ENCODE data around the gene TP53RK.

Gene TP53RK

GRCh38 chr20:46708172-46708860 lies 19.1 kb upstream of the TP53RK start:
- peak; percentile 40 for FAIRE-seq
- DNase-seq (ENCODE audit: low spot score), result no peak

DNA sequence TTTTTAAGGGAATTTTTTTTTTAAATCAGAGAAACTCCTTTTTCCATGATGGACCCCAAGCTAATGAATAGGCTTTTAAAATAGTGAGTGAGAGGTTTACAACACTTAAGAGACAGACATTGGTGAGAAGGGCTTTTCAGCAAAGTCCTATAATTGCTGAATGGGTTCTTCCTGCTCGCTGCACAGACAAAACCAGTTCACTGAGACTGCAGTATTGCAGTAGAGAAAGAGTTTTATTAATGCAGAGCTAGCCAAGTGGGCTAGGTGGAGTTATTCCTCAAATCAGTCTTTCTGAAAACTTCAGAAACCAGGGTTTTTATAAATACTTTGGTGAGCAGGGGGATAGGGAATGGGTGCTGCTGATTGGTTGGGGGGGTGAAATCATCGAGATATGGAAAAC lies 17.0 kb upstream of the TP53RK start:
- DNase-seq (ENCODE audit: low spot score) (no peak), FAIRE-seq (no peak)

- FAIRE-seq (peak; percentile 17), DNase-seq (ENCODE audit: low spot score) (no peak)
Observed at GRCh38 chr20:46705378-46705729, 16.1 kb upstream of the TP53RK start.

DNA sequence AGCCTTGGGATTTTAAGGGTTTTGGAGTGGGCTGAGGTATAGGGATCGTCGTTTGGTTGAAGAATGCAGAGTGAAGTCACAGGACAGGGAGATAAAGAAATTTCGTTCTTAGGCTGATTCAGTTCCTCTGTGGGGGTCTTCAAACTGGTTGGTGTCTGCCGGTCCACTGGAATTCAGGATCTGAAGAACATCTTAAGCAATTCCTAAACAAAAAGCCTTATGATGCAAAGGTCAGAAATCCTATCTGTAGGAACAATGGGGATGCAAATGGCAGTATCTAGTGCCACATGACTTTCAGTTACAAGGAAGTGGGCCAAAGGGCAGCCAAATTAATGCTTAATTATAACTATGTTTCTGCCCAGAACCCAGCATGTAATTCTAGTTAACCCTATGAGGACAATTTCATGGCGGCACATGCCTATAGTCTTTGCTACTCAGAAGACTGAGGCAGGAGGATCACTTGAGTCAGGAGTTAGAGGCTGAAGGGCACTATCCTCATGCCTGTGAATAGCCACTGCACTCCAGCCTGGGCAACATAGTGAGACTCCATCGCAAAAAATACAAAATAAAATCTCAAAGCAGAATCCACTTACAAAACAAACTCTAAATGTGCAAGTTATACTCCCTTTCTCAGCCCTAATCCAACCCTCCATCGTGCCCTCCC lies 15.6 kb upstream of the TP53RK start:
- no peak for DNase-seq (ENCODE audit: low spot score)
- no peak for FAIRE-seq

- FAIRE-seq (peak; percentile 89), DNase-seq (ENCODE audit: low spot score) (no peak)
Observed at GRCh38 chr20:46703435-46703834, 14.2 kb upstream of the TP53RK start.

DNA sequence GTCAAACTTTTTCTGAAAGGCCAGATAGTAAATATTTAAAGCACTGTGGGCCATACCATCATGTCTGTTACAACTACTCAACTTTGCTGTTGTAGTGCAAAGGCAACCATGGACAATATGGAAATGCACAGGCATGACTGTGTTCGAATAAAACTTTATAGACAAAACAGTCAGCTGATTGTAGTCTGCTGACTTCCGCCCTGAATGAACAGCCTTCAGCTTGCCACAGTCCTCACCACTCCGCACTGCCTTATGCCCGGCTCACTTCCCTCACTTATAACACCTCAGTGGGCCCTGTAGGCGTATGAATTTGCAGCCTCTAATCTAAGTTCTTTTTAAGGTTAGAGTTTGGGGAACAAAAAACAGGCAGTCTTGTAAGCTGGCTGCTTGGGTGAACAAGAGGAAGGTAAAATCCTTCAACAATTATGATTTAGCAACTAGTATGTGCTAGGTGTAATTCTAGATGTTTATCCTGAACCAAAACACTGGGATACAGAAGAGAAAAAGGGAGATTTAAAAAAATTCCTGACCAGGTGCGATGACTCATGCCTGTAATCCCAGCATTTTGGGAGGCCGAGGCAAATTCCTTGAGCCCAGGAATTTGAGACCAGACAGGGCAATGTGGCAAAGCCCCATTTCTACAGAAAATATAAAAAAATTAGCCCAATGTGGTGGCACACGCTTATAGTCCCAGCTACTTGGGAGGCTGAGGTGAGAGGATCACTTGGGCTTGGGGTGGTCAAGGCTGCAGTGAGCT lies 13.4 kb upstream of the TP53RK start:
- FAIRE-seq, result no peak
- peak; percentile 55 for DNase-seq (ENCODE audit: low spot score)

DNA sequence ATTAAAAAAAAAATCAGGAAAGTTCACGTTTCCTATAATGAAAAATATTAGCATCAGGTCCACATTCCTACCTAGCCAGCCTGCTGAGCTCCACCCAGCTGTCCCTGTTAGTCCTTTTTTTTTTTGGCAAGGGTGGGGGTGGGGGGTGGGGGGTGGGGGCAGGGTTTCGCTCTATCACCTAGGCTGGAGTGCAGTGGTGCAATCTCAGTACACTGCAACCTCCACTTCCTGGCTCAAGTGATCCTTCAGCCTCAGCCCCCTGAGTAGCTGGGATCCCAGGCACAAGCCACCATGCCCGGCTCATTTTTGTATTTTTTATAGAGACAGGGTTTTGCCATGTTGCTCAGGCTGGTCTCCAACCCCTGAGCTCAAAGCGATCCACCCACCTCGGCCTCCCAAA lies 12.7 kb upstream of the TP53RK start:
- no peak for DNase-seq (ENCODE audit: low spot score)
- no peak for FAIRE-seq

GRCh38 chr20:46701556-46701955 lies 12.3 kb upstream of the TP53RK start:
- FAIRE-seq, result no peak

GRCh38 chr20:46701057-46701456 lies 11.8 kb upstream of the TP53RK start:
- no peak for DNase-seq (ENCODE audit: low spot score)
- no peak for FAIRE-seq

More at GRCh38 chr20:46701556-46701955, 12.3 kb upstream of the TP53RK start:
- no peak for DNase-seq (ENCODE audit: low spot score)

DNA sequence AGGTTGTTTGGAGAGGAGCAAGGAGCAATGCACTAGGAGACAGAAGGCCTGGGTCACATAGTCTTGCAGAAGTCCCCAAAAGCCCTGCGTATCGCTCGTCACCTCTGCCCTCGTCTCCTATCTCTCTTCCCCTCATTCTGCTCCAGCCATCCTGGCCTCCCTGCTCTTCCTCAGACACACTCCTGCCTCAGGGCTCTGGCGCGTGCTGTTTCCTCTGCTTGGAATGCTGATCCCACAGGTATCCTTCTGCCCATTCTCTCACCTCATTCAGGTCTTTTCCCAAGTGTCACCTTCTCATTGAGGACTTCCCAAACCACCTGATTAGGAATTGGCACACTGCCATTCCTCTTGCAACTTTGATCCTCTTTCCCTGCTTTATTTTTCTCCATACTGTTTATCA lies 11.2 kb upstream of the TP53RK start:
- DNase-seq (ENCODE audit: low spot score), result no peak
- no peak for FAIRE-seq

DNA sequence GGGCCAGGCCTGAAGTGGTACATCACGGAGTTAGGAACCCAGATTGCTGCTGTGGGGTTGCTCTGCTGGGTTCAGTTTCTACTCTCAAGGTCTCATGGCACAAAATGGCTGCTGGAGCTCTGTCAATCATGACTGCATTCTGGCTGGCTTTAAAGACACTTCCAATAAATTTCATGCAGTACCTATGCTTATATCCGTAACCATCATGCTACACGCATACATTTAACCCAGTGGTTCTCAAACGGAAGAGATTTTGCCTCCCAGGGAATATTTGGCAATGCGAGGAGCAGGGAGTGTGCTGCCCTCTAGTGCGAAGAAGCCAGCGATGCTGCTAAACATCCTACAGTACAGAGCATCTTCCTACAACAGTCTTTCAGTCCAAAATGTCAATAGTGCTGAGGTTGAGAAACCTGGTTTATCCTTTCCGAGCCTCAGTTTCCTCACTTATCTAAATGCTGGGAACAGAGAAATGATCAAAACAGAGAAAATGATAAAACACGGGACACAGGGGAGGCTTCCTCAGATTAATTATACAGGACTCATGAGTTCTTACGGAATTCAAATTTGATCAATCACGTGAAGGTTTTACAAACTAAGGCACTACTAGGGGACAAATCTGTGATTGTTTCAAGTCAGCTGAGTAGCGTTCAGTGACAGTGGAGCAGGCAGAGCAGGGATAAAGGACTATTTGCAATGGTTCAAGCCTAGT lies 10.6 kb upstream of the TP53RK start:
- FAIRE-seq (peak; percentile 17), DNase-seq (ENCODE audit: low spot score) (peak; percentile 61)

GRCh38 chr20:46698788-46699187 lies 9.5 kb upstream of the TP53RK start:
- FAIRE-seq (no peak), DNase-seq (ENCODE audit: low spot score) (no peak)

- FAIRE-seq (no peak), DNase-seq (ENCODE audit: low spot score) (no peak)
Observed at GRCh38 chr20:46696791-46697279, 7.6 kb upstream of the TP53RK start.

DNA sequence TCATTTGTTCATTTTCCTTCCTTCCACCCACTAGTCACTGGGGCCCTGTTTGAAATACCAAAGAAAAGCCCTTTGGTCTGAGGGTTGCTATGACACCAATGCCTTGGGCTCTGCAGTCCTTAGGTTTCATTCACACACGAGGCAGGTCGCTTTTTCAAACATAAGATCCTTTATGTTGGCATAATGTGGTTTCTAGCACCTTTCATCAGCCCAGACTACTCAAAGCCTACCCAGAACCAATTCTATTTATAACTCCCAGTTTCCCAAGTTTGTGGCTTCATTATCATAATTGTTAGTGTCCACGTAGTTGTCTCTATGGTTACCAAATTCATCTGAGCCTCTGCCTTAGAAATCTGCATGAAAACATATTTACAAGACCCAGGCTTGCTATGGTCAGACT lies 6.6 kb upstream of the TP53RK start:
- DNase-seq (ENCODE audit: low spot score) (no peak), FAIRE-seq (no peak)

DNA sequence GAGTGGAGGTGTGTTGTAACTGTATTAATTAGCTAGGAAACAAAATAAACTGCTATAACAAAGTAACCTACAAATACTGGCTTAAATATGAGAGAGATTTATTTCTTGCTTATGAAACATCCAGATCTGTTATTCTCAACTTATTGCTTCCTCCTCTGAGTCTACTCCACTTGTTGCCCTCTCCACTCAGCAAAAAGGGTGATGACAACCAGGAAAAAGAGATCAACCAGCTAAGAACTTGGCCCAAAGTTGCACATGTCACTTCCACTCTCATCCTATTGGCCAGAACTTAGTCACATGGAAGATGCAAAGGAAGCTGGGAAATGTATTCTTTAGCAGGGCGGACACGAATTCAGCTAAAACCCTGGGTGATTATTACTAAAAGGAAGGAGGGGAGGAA lies 5.2 kb upstream of the TP53RK start:
- FAIRE-seq, result peak; percentile 20
- no peak for DNase-seq (ENCODE audit: low spot score)

- FAIRE-seq (no peak), DNase-seq (ENCODE audit: low spot score) (no peak)
Observed at GRCh38 chr20:46691196-46691595, 2.0 kb upstream of the TP53RK start.

- DNase-seq (ENCODE audit: low spot score) (no peak), FAIRE-seq (no peak)
Observed at GRCh38 chr20:46690219-46691106, 1.2 kb upstream of the TP53RK start.

DNA sequence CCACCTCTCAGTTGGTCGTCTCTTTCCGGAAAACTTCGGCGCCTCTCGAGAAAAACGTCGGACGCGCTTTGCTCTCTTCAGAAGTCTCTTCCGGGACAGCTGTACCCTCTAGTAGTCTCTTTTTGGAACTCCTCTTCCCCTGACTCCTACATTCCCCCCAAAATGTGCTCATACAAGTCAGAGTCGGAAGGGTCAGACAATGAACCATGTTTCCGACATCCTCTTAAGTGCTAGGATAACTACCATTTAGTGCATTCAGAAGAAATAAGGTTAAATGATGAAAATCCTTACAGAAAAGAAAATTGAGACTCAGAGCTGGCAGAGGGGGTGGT lies 476 bp upstream of the TP53RK start:
- no peak for DNase-seq (ENCODE audit: low spot score)
- no peak for FAIRE-seq

- no peak for DNase-seq (ENCODE audit: low spot score)
- no peak for FAIRE-seq
Observed at GRCh38 chr20:46688151-46689081, 828 bp downstream of the TP53RK start.

Data from urothelium cell line (cell line).